DND-41 (cell line): ENCODE data around the gene PVRIG.
"Not testable (repeated sequence)": the region's sequence is repeated elsewhere in the genome, so short reads cannot be mapped to it uniquely, and the experiment has no call there.

ENCODE experiments used
- ATAC-seq: fragments of 200-7000 bp; cut with Tn5 transposase; 3 replicates; pipeline ENCODE4 v1.9.1; 2021; ENCODE audit warnings: low read depth; ENCODE audit not compliant: insufficient read depth
- DNase-seq: peaks from one replicate; pipeline ENCODE4 v3.0.0-alpha.2; 2020
- H2AFZ ChIP-seq: 2 replicates; pipeline ENCODE4 v1.6.0; 2012; ENCODE audit warnings: low read depth, low read length
- H3K27ac ChIP-seq: 2 replicates; pipeline ENCODE4 v1.5.1; 2012; ENCODE audit warnings: low read length, inconsistent platforms
- H3K27me3 ChIP-seq: fragments of 200-600 bp; sonication (generic); 2 replicates; pipeline ENCODE4 v1.6.0; 2012; ENCODE audit warnings: low read length, mild to moderate bottlenecking, inconsistent platforms; ENCODE audit not compliant: insufficient read depth, poor library complexity
- H3K36me3 ChIP-seq: 2 replicates; pipeline ENCODE4 v1.5.1; 2012; ENCODE audit warnings: low read length, inconsistent platforms; ENCODE audit not compliant: insufficient read depth
- H3K4me1 ChIP-seq: 2 replicates; pipeline ENCODE4 v1.5.1; 2012; ENCODE audit warnings: mild to moderate bottlenecking, low read length; ENCODE audit not compliant: insufficient read depth
- H3K4me2 ChIP-seq: 2 replicates; pipeline ENCODE4 v1.6.0; 2012; ENCODE audit warnings: mild to moderate bottlenecking, moderate library complexity, low read length, inconsistent platforms; ENCODE audit not compliant: insufficient read depth
- H3K4me3 ChIP-seq, 2 experiments: fragments of 200-600 bp in 1 of 2; shearing (Covaris generic) in 1 of 2; 2 replicates each; pipeline ENCODE4 v1.5.1; 2012 to 2016; ENCODE audit warnings: inconsistent platforms in 2 of 2, low read length in 2 of 2, mild to moderate bottlenecking in 2 of 2, low read depth in 1 of 2, moderate library complexity in 1 of 2
- H3K79me2 ChIP-seq: 2 replicates; pipeline ENCODE4 v1.6.0; 2012; ENCODE audit warnings: low read length, inconsistent platforms; ENCODE audit not compliant: insufficient read depth
- H3K9ac ChIP-seq: 2 replicates; pipeline ENCODE4 v1.6.0; 2012; ENCODE audit warnings: low read depth, mild to moderate bottlenecking, inconsistent platforms, low read length, moderate library complexity
- H3K9me3 ChIP-seq: 2 replicates; pipeline ENCODE4 v1.5.1; 2012; ENCODE audit warnings: low read length, moderate library complexity, mild to moderate bottlenecking, inconsistent platforms; ENCODE audit not compliant: insufficient read depth, severe bottlenecking
- H4K20me1 ChIP-seq: 2 replicates; pipeline ENCODE4 v1.6.0; 2012; ENCODE audit warnings: low read length; ENCODE audit not compliant: insufficient read depth
- EZH2 ChIP-seq: IDR thresholded peaks from 3 replicates; pipeline ENCODE4 v1.6.1; 2012; ENCODE audit warnings: borderline replicate concordance, low read depth, mild to moderate bottlenecking, moderate library complexity, low read length, inconsistent platforms; ENCODE audit not compliant: severe bottlenecking
- TF ChIP-seq, protein P1 (sequence below): IDR thresholded peaks from 2 replicates; pipeline ENCODE4 v1.5.1; 2012; ENCODE audit warnings: borderline replicate concordance, low read length, moderate library complexity, mild to moderate bottlenecking; ENCODE audit not compliant: poor library complexity, severe bottlenecking; ENCODE audit errors: extremely low read depth

The PVRIG gene

DNA sequence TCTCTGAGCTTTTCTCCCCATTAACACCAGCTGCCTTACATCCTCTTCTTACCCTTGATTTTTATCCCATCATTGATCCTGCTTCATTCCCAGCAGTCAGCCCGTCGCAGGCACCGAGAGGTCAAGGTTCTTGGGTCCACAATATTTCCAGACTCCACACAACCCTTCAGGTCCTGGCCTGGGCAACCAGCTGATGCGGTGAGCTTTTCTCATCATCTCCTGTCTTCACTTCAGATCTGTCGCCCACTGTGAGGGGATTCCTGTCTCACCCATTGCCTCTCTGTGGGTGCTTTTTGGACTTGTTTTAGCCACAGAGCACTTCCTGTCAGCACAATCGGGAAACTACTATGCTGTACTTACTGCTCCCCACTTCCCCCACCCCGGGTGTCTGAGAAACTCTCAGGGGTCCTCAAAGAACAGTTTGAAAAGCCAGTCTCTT lies 8.4 kb upstream of the PVRIG start:
- Histone ChIP-seq H3K79me2 (no peaks in the 10 kb centered on the region), H3K9ac (no peak overlapping the region), H3K27ac (0 out of 2 replicates have a peak overlapping the region, but pooled peaks have one; percentile 18), H4K20me1 (no peaks in the 10 kb centered on the region), H3K36me3 (no peaks in the 10 kb centered on the region), H3K27me3 (no peaks in the 10 kb centered on the region), H3K9me3 (no peaks in the 10 kb centered on the region), H3K4me2 (no peak overlapping the region), H3K4me3 (no peak overlapping the region), H3K4me1 (peaks cover 5% of the 10 kb centered on the region), H2AFZ (no peak overlapping the region)
- ATAC-seq, result peak; percentile 73
- TF ChIP-seq EZH2, result no peak
- TF ChIP-seq, protein P1, sequence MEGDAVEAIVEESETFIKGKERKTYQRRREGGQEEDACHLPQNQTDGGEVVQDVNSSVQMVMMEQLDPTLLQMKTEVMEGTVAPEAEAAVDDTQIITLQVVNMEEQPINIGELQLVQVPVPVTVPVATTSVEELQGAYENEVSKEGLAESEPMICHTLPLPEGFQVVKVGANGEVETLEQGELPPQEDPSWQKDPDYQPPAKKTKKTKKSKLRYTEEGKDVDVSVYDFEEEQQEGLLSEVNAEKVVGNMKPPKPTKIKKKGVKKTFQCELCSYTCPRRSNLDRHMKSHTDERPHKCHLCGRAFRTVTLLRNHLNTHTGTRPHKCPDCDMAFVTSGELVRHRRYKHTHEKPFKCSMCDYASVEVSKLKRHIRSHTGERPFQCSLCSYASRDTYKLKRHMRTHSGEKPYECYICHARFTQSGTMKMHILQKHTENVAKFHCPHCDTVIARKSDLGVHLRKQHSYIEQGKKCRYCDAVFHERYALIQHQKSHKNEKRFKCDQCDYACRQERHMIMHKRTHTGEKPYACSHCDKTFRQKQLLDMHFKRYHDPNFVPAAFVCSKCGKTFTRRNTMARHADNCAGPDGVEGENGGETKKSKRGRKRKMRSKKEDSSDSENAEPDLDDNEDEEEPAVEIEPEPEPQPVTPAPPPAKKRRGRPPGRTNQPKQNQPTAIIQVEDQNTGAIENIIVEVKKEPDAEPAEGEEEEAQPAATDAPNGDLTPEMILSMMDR, result no peak
- DNase-seq, result peak; percentile 45

DNA sequence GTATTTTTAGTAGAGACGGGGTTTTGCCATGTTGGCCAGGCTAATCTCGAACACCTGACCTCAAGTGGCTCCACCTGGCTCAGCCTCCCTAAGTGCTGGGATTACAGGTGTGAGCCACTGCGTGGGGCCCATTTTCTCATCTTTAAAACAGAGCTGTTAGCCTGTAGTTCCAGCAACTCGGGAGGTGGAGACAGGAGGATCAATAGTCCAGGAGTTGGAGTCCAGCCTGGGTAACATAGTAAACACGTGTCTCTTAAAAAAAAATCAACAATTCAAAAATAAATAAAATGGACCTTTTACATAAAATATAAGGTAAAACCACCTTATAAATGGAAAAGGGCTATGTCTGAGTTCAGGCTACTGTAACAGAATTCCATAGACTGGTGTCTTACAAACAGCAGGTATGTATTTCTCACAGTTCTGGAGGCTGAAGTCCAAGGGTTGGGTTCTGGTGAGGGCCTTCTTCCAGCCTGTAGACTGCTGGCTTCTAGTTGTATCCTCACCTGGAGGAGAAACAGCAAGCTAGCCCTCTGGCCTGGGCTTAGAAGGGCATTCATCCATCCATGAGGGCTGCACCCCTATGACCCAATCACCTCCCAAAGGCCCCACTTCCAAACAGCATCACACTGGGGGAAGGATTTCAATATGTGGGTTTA lies 7.0 kb upstream of the PVRIG start:
- no peak for DNase-seq
- Histone ChIP-seq H3K36me3 (no peaks in the 10 kb centered on the region), H2AFZ (no peak overlapping the region), H3K4me3 (no peak overlapping the region), H3K9ac (no peak overlapping the region), H3K79me2 (no peaks in the 10 kb centered on the region), H3K9me3 (no peaks in the 10 kb centered on the region), H3K27ac (no peak overlapping the region), H3K27me3 (no peaks in the 10 kb centered on the region), H4K20me1 (no peaks in the 10 kb centered on the region), H3K4me1 (peaks cover 5% of the 10 kb centered on the region), H3K4me2 (no peak overlapping the region)
- ATAC-seq, result no peak
- TF ChIP-seq, protein P1, result no peak
- TF ChIP-seq EZH2, result no peak

DNA sequence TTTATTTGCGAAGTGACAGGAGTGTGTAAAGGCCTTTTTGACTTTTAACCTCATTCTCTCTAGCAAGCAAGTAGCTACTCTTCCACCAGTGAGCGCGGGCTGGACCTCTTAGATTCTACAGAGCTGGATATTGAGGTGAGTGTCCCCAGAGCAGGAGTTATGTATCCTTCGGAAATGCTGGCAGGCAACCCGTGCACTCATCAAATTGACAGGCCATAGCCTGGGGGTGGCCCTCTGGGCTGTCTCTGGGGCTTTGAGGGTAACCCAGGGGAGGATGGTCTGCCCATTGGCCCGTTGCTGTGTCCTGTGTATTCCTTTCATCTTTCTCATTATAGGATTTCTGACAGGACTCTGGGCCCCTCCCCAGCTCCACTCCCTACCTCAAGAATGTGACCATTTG lies 6.1 kb upstream of the PVRIG start:
- peaks cover 5% of the 10 kb centered on the region for H3K4me1 ChIP-seq
- H4K20me1 ChIP-seq, result no peaks in the 10 kb centered on the region
- ATAC-seq, result no peak
- no peak overlapping the region for H3K4me3 ChIP-seq
- H3K9ac ChIP-seq, result no peak overlapping the region
- no peak overlapping the region for H2AFZ ChIP-seq
- no peaks in the 10 kb centered on the region for H3K9me3 ChIP-seq
- no peaks in the 10 kb centered on the region for H3K79me2 ChIP-seq
- H3K27ac ChIP-seq, result no peak overlapping the region
- H3K27me3 ChIP-seq, result no peaks in the 10 kb centered on the region
- TF ChIP-seq, protein P1, result no peak
- no peak for TF ChIP-seq EZH2
- H3K36me3 ChIP-seq, result no peaks in the 10 kb centered on the region
- no peak overlapping the region for H3K4me2 ChIP-seq
- DNase-seq, result no peak

DNA sequence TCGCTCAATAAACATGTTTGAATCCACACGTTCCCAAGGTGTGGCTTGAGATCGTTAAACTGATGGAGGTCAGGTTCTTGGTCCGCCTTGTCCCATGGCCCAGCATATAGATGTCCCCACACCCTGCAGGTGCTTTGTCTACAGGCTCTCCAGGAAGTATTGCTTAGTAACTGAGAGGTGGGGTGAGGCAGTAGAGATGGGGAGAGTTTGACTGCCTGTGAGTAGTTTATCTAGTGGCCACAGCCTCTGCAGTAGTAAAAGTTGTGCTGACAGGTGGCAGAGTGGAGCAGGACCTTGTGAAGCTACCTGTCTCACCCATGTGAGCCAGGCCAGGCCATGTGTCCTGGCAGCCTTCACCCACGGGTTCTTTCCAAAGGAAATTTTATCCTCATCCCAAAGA lies 5.4 kb upstream of the PVRIG start:
- not testable (repeated sequence) for ATAC-seq, H4K20me1 ChIP-seq, H3K4me2 ChIP-seq, H3K4me1 ChIP-seq, H3K36me3 ChIP-seq, H3K27ac ChIP-seq, H3K4me3 ChIP-seq, H3K9ac ChIP-seq, H2AFZ ChIP-seq, H3K27me3 ChIP-seq, H3K9me3 ChIP-seq, H3K79me2 ChIP-seq, DNase-seq
